Common myeloid progenitor, CD34-positive (primary cell): ENCODE measurements around the gene GRHL3.

Experiments
- CTCF ChIA-PET: fragments of 350-600 bp; sonication (Branson Sonifier 250); formaldehyde crosslinking; loops from one replicate; lab custom pipeline; 2021; ENCODE audit warnings: antibody characterized with exemption; lab: Charles Lee
- POLR2A ChIA-PET: fragments of 350-600 bp; sonication (Branson Sonifier 250); formaldehyde crosslinking; loops from one replicate; lab custom pipeline; 2021; ENCODE audit warnings: antibody characterized with exemption; lab: Charles Lee
- DNase-seq, 3 donors: peaks; one replicate each; pipeline versions ENCODE4 v3.0.0 to v3.0.0-alpha.2; 2013
- H3K27ac ChIP-seq, 2 experiments: 1 replicate in 1 of 2; 2 replicates in 1 of 2; pipeline ENCODE4 v1.7.0; 2013; ENCODE audit warnings: inconsistent platforms in 2 of 2, low read length in 2 of 2, mild to moderate bottlenecking in 2 of 2, low read depth in 1 of 2, moderate library complexity in 1 of 2; ENCODE audit not compliant: severe bottlenecking in 2 of 2, insufficient read depth in 1 of 2, poor library complexity in 1 of 2
- H3K27me3 ChIP-seq, 5 experiments: replicated peaks in 2 of 5; 1 replicate in 3 of 5; 2 replicates in 2 of 5; pipeline versions ENCODE4 v1.6.1 to v1.7.0; 2013; ENCODE audit warnings: low read length in 4 of 5, mild to moderate bottlenecking in 2 of 5, moderate library complexity in 2 of 5, inconsistent platforms in 1 of 5; ENCODE audit not compliant: insufficient read depth in 5 of 5, control insufficient read depth in 4 of 5
- H3K36me3 ChIP-seq, 4 experiments: 1 replicate in 2 of 4; 2 replicates in 2 of 4; pipeline versions ENCODE4 v1.6.1 to v1.7.0; 2013; ENCODE audit warnings: low read length in 3 of 4, control low read depth in 1 of 4, mild to moderate bottlenecking in 1 of 4; ENCODE audit not compliant: control insufficient read depth in 4 of 4, insufficient read depth in 4 of 4
- H3K4me1 ChIP-seq, 4 experiments: 1 replicate in 3 of 4; 2 replicates in 1 of 4; pipeline versions ENCODE4 v1.6.1 to v1.7.1; 2013; ENCODE audit warnings: low read length in 3 of 4, mild to moderate bottlenecking in 3 of 4, control low read depth in 1 of 4, inconsistent platforms in 1 of 4, moderate library complexity in 1 of 4; ENCODE audit not compliant: control insufficient read depth in 4 of 4, insufficient read depth in 4 of 4; ENCODE audit errors: control extremely low read depth in 1 of 4
- H3K4me3 ChIP-seq, 7 experiments: 1 replicate in 4 of 7; 2 replicates in 3 of 7; pipeline versions ENCODE4 v1.5.1 to v1.7.0; 2013; ENCODE audit warnings: mild to moderate bottlenecking in 7 of 7, low read length in 6 of 7, moderate library complexity in 6 of 7, inconsistent platforms in 2 of 7, low read depth in 2 of 7, control low read depth in 1 of 7; ENCODE audit not compliant: insufficient read depth in 4 of 7, control insufficient read depth in 1 of 7; ENCODE audit errors: extremely low read depth in 1 of 7
- H3K9me3 ChIP-seq, 5 experiments: 1 replicate in 4 of 5; 2 replicates in 1 of 5; pipeline versions ENCODE4 v1.6.1 to v1.7.1; 2013; ENCODE audit warnings: low read length in 4 of 5, mild to moderate bottlenecking in 2 of 5, inconsistent platforms in 1 of 5, low read depth in 1 of 5, moderate library complexity in 1 of 5; ENCODE audit not compliant: control insufficient read depth in 4 of 5, insufficient read depth in 2 of 5; ENCODE audit errors: control extremely low read depth in 1 of 5
- WGBS: methylation state at CpG from one replicate; pipeline ENCODE4 v1.1.5; 2013; ENCODE audit not compliant: insufficient coverage; 5-methylcytosine and 5-hydroxymethylcytosine counted together

Gene GRHL3

DNA sequence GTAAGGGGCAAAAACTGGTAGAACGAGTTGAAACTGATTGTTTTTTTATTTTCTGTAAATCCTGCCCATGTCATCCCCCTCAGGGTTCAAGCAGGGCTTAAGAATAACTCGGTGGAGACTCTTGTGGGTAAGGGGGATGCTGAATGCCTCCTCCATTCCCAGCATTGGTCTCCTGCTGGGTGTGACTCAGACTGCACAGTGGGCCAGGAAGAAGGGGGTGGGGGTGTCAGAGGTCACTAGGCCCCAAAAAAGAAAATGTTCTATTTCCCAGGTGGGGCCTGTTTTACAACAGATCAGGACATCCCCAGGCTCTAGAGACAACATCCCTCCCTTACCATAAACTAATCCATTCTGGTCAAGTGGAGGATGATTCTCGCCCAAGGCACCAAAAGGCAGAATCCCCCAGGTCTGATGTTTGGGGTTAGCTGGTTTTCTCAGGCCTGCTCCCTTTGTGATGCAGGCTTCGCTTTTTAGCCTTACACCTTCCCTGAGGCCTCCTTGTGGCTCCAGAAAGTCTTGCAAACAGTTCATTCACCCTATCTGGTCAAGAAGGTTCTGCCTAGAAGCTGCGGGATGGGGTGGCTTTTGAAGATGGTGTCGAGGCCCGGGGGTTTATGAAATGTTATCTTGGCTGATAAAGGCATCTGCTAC, 10.7 kb upstream of the GRHL3 start:
- Histone ChIP-seq H3K36me3 (no peaks in the 10 kb centered on the region), H3K4me1 (no peaks in the 10 kb centered on the region), H3K27me3 (peaks cover 0 to 8% (median 3%) of the 10 kb centered on the region in 5 experiments), H3K4me3 (no peak overlapping the region), H3K9me3 (no peaks in the 10 kb centered on the region), H3K27ac (no peak overlapping the region)
- no peak for DNase-seq
- WGBS = 100% methylated on average over 2 of the region's 7 CpGs
- CTCF ChIA-PET = interaction anchor here (1.1 to 1.6 kb wide), 2 partner anchors 14 to 83 kb away, joined by 3 to 4 read pairs; no protein-coding TSS in a partner anchor
- POLR2A ChIA-PET = no interaction called here

DNA sequence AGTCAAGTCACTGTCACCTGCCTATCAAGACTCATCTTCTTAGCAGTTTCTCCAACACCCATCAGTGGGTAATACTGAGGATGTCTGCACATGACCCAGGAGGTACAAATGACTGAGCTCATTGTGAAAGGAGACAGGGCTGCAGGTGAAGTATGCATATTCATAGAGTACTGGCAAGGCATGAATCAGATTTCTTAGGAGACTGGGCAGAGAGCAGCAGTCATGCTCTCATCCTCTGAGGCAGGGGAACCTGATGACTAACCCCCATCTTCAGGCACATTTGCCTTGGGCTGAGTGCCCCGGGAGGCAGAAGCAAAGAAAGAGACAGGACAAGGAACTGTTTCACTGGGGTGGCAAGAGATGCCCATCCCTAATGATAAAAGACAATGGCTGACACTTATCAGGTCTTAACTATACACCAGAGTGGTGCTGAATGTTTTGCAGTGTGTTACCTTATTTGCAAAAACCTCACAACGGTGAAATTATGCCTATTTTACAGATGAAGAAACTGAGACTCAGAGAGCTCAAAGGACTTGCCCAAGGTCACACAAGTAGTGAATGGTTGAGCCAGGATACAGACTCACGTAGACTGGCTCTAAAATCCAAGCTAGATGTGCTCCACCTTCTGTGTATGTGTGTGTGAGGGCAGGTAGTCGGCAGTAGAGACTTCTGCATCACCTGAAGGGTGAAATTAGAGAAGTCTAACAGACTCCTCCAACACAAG, 9.2 kb upstream of the GRHL3 start:
- CTCF ChIA-PET = interaction anchor here (0.8 to 1.6 kb wide), 4 partner anchors 11 to 111 kb away, joined by 3 to 7 read pairs (median 4); no protein-coding TSS in a partner anchor
- Histone ChIP-seq H3K36me3 (no peaks in the 10 kb centered on the region), H3K4me1 (no peaks in the 10 kb centered on the region), H3K9me3 (no peaks in the 10 kb centered on the region), H3K27me3 (peaks cover 0 to 10% (median 0%) of the 10 kb centered on the region in 5 experiments), H3K27ac (no peak overlapping the region), H3K4me3 (no peak overlapping the region)
- POLR2A ChIA-PET = no interaction called here
- 100% methylated on average over 3 of the region's 4 CpGs for WGBS
- no peak for DNase-seq

DNA sequence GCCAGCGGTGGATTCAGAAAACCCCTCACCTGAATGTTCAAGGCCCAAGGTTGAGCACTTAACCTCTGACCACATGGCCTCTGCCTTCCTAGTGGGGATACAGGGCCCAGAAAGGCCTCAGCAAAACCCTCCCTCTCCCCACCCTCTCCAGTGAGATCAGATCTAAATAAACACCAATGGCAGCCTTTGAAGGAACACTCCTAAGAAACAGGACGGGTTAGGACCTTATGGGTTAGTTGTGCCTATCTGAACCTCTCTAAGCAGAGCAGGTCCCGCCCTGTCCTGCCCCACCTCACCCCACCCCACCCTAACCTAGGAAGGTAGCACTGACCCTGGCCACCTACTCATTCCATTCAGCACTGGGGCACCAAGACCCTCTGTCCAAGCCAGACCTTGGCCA, 7.9 kb upstream of the GRHL3 start:
- H3K4me3 ChIP-seq = no peak overlapping the region
- no peak for DNase-seq
- ChIA-PET POLR2A (no interaction called here), CTCF (interaction anchor here (1.5 to 1.6 kb wide), 2 partner anchors 9 to 80 kb away, joined by 5 to 7 read pairs; no protein-coding TSS in a partner anchor)
- H3K27me3 ChIP-seq = peaks cover 0 to 15% (median 0%) of the 10 kb centered on the region in 5 experiments
- H3K4me1 ChIP-seq = no peaks in the 10 kb centered on the region
- WGBS = 100% methylated on average over 1 of the region's 3 CpGs
- no peak overlapping the region for H3K27ac ChIP-seq
- H3K36me3 ChIP-seq = no peaks in the 10 kb centered on the region
- no peaks in the 10 kb centered on the region for H3K9me3 ChIP-seq

DNA sequence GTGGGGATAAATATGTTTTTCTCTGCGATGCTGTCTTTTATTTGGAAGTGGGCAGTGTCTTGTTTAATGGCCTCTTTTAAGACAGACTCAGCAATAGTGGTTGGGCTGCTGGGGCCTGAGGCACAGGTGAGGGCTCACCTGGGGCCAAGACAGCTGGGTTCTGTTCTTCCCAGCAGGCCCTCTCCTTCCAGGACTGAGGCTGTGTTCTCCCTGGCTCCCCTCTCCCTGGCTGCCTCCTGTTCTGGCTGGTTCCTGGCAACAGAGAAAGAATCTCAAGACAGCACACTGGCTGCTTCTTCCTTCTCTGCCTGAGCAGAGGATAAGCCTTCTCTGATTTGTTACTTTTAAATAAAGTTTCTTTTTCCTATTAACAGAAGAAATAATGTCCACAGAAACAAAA, 7.4 kb upstream of the GRHL3 start:
- H3K4me1 ChIP-seq = no peaks in the 10 kb centered on the region
- no peaks in the 10 kb centered on the region for H3K9me3 ChIP-seq
- ChIA-PET POLR2A (no interaction called here), CTCF (interaction anchor here (1.4 kb wide), 1 partner anchor 19 kb away, joined by 4 read pairs; no protein-coding TSS in a partner anchor)
- H3K36me3 ChIP-seq = no peaks in the 10 kb centered on the region
- DNase-seq = no peak
- no peak overlapping the region for H3K4me3 ChIP-seq
- no CpG with 5 or more reads among the region's 1 CpG for WGBS
- peaks cover 0 to 15% (median 0%) of the 10 kb centered on the region in 5 experiments for H3K27me3 ChIP-seq
- no peak overlapping the region for H3K27ac ChIP-seq

DNA sequence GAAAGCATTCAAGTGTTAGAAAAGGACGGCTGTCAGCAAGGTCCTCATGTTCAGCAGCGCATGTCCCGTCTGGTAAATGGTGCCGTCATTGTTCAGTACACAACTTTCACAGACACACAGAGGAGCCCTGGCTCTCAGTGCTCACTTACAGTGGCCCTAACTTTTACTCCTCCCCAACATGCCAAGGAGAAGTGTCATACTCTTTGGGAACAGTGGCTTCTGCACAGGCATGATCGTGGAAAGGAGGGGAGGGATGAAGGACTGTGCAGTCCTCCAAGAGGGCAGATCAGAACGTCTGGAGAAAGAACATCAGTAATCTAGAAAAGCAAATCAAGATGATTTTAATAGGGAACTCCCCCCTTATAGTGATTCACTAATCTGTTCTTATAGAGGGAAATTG, 3.8 kb upstream of the GRHL3 start:
- Histone ChIP-seq H3K27me3 (peaks cover 6 to 31% (median 20%) of the 10 kb centered on the region in 5 experiments), H3K9me3 (no peaks in the 10 kb centered on the region), H3K4me3 (no peak overlapping the region), H3K36me3 (no peaks in the 10 kb centered on the region), H3K4me1 (peaks cover 0 to 20% (median 14%) of the 10 kb centered on the region in 4 experiments), H3K27ac (no peak overlapping the region)
- DNase-seq = no peak
- ChIA-PET CTCF (interaction anchor here (1.1 kb wide), 1 partner anchor 75 kb away, joined by 4 read pairs; no protein-coding TSS in a partner anchor), POLR2A (no interaction called here)
- no CpG with 5 or more reads among the region's 6 CpGs for WGBS

DNA sequence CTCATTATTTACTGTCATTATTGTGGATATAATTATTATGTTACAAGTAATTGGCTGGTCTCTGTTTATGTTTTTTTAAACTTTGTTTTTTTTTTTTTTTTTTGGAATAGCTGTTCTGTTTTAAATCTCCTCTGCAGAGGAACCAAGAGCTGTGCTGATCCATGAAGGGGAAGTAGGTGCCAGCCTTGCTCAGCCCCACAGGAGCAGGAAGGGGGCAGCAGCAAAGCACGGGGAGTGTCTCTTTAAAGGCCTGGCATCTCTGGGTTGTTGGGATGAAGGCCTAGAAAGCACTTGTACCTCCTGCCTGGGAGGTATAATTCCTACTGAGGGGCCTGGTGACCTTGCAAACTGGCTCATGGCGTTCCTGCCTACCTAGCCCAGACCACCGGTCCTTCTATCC, 2.5 kb upstream of the GRHL3 start:
- H3K9me3 ChIP-seq = no peaks in the 10 kb centered on the region
- 90% methylated on average over 2 of the region's 3 CpGs for WGBS
- H3K27me3 ChIP-seq = peaks cover 6 to 44% (median 20%) of the 10 kb centered on the region in 5 experiments
- DNase-seq = peak in 2 of 3 donors; percentile 32 to 33
- ChIA-PET POLR2A (interaction anchor here (0.6 kb wide), 1 partner anchor 706 kb away, joined by 3 read pairs; no protein-coding TSS in a partner anchor), CTCF (interaction anchor here (0.6 to 1.1 kb wide), 6 partner anchors 13 to 169 kb away, joined by 3 to 4 read pairs (median 3); partner anchors contain the start of gene STPG1)
- peaks cover 6 to 30% (median 24%) of the 10 kb centered on the region in 4 experiments for H3K4me1 ChIP-seq
- H3K27ac ChIP-seq = no peak overlapping the region
- no peaks in the 10 kb centered on the region for H3K36me3 ChIP-seq
- no peak overlapping the region for H3K4me3 ChIP-seq
